GM21786 (cell line): ENCODE measurements around the gene PPIC.
"Not testable (repeated sequence)": the region's sequence is repeated elsewhere in the genome, so short reads cannot be mapped to it uniquely, and the experiment has no call there.

Experiments used
- ATAC-seq: cut with Tn5 transposase; IDR thresholded peaks from one replicate; pipeline ENCODE4 v1.9.1; 2021; ENCODE audit not compliant: unreplicated experiment

Gene PPIC

GRCh38 chr5:123012321-123012720 is 24.2 kb downstream of the PPIC start:
- no peak for ATAC-seq

- no peak for ATAC-seq
Observed at GRCh38 chr5:123007754-123008153, 28.8 kb downstream of the PPIC start.

GRCh38 chr5:123007182-123007581 is 29.3 kb downstream of the PPIC start:
- no peak for ATAC-seq

- ATAC-seq = no peak
Observed at GRCh38 chr5:123001808-123002207, 34.7 kb downstream of the PPIC start.

- no peak for ATAC-seq
Observed at GRCh38 chr5:123000731-123001130, 35.8 kb downstream of the PPIC start.

- peak; percentile 98 for ATAC-seq
Observed at GRCh38 chr5:122999947-123000563, 36.5 kb downstream of the PPIC start.

- ATAC-seq = no peak
Observed at GRCh38 chr5:122997294-122997693, 39.2 kb downstream of the PPIC start.

GRCh38 chr5:122996091-122996490 is 40.4 kb downstream of the PPIC start:
- ATAC-seq = no peak

GRCh38 chr5:122985954-122986721 is 50.4 kb downstream of the PPIC start:
- peak; percentile 91 for ATAC-seq

- ATAC-seq = no peak
Observed at GRCh38 chr5:122985006-122985700, 51.4 kb downstream of the PPIC start.

GRCh38 chr5:122984425-122984824 is 52.1 kb downstream of the PPIC start:
- ATAC-seq = peak; percentile 39

- ATAC-seq = no peak
Observed at GRCh38 chr5:122982376-122982775, 54.1 kb downstream of the PPIC start.

- ATAC-seq = no peak
Observed at GRCh38 chr5:122981846-122982245, 54.7 kb downstream of the PPIC start.

- ATAC-seq = no peak
Observed at GRCh38 chr5:122978644-122979297, 57.8 kb downstream of the PPIC start.

- no peak for ATAC-seq
Observed at GRCh38 chr5:122978068-122978467, 58.5 kb downstream of the PPIC start.

GRCh38 chr5:122977319-122977718 is 59.2 kb downstream of the PPIC start:
- ATAC-seq = no peak

GRCh38 chr5:122974251-122974650 is 62.3 kb downstream of the PPIC start:
- ATAC-seq = not testable (repeated sequence)

- not testable (repeated sequence) for ATAC-seq
Observed at GRCh38 chr5:122973759-122974158, 62.8 kb downstream of the PPIC start.
